Measurements from ENCODE around the gene ARHGEF25.

DNA sequence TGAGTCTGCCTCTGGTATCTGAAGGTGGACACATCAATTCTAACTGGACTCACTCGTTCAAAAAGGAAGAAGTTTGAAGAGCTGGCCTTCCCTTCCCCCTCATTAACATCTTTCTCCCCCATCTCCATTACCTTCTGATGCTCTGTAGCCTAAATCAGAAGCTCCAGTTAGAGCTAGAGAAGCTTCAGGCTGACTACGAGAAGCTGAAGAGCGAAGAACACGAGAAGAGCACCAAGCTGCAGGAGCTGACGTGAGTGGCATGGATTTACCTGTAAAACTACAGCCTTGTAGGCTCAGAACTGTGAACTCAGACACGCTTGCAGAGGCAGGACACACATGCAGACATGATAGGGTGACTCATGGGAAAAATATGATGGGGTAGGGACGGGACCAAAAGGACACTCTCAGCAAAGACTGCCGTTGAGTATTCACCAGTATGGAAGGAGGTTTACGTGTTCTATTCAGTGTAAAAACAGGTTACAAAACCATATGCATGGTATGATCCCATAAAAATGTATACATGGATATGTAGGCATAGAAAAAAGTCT is 34.5 kb upstream of the ARHGEF25 start:
- TF ChIP-seq CTCF (IDR thresholded peaks at IDR 0.05) (no peak), EZH2 (IDR thresholded peaks at IDR 0.05; ENCODE audit: borderline replicate concordance, insufficient read depth, low read depth, low read length, poor library complexity, severe bottlenecking) (no peak)

Data from B cell (primary cell).